UCSD-AML1 (cell line): ENCODE results near the gene GLIS1.

Experiments used
- DNase-seq: peaks from one replicate; lab custom pipeline; 2025; ENCODE audit not compliant: unreplicated experiment; lab: John Stamatoyannopoulos, UW

The GLIS1 gene

GRCh38 chr1:53737648-53738204 is 1.2 kb downstream of the GLIS1 start:
- no peak for DNase-seq

- DNase-seq: no peak
Measured at GRCh38 chr1:53736290-53736689, 2.7 kb downstream of the GLIS1 start.

- no peak for DNase-seq
Measured at GRCh38 chr1:53735681-53736080, 3.3 kb downstream of the GLIS1 start.

GRCh38 chr1:53735261-53735660 is 3.7 kb downstream of the GLIS1 start:
- DNase-seq: no peak

GRCh38 chr1:53734650-53735211 is 4.2 kb downstream of the GLIS1 start:
- DNase-seq: no peak

- DNase-seq: no peak
Measured at GRCh38 chr1:53733975-53734649, 4.9 kb downstream of the GLIS1 start.

- DNase-seq: no peak
Measured at GRCh38 chr1:53733447-53733931, 5.5 kb downstream of the GLIS1 start.

GRCh38 chr1:53732912-53733317 is 6.0 kb downstream of the GLIS1 start:
- no peak for DNase-seq

- DNase-seq: no peak
Measured at GRCh38 chr1:53732409-53732808, 6.6 kb downstream of the GLIS1 start.

GRCh38 chr1:53731779-53732305 is 7.1 kb downstream of the GLIS1 start:
- no peak for DNase-seq

GRCh38 chr1:53731043-53731600 is 7.8 kb downstream of the GLIS1 start:
- DNase-seq: no peak

GRCh38 chr1:53730224-53730865 is 8.6 kb downstream of the GLIS1 start:
- DNase-seq: no peak

- no peak for DNase-seq
Measured at GRCh38 chr1:53729456-53730223, 9.3 kb downstream of the GLIS1 start.

GRCh38 chr1:53728702-53729455 is 10.1 kb downstream of the GLIS1 start:
- DNase-seq: no peak

GRCh38 chr1:53728196-53728595 is 10.8 kb downstream of the GLIS1 start:
- DNase-seq: no peak

- no peak for DNase-seq
Measured at GRCh38 chr1:53727461-53728092, 11.4 kb downstream of the GLIS1 start.

GRCh38 chr1:53726009-53726600 is 12.9 kb downstream of the GLIS1 start:
- DNase-seq: no peak

- no peak for DNase-seq
Measured at GRCh38 chr1:53725238-53725689, 13.7 kb downstream of the GLIS1 start.

- DNase-seq: no peak
Measured at GRCh38 chr1:53722025-53722424, 16.9 kb downstream of the GLIS1 start.
